GM19397 (cell line): ENCODE data around the gene CST6.
"Not testable (repeated sequence)": the region's sequence is repeated elsewhere in the genome, so short reads cannot be mapped to it uniquely, and the experiment has no call there.

Source experiments
- ATAC-seq: cut with Tn5 transposase; IDR thresholded peaks from one replicate; pipeline ENCODE4 v1.9.1; 2021; ENCODE audit warnings: mild to moderate bottlenecking, moderate library complexity; ENCODE audit not compliant: unreplicated experiment

CST6 gene

DNA sequence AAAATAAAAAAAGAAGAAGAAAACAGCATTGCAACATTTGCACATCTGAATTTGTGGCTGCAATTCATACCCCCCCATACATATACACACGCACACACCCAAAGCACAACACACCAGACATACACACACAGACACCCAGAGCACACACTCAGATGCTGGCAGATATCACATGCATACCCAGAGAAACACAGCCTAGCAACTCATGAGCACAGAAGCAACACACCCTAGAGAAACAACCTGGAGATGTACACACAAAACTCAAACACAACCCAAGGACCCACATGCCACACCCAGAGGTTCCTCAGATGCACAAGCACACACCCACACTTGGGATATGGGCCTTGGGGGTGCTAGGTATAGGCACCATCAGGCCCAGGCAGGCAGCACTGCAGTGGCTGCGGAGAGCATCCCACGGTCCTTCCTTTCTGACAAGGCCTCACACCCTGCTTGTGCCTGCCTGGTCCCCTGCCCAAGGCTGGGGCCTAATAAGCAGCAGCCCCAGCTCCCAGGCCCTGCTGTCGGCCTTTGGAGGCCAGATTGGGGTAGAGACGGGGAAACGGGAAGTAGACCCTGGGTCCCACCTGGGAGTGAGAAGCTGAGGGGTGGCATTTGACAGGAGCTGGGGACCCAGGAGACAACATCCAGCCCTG lies 3.1 kb downstream of the CST6 start:
- ATAC-seq = no peak

DNA sequence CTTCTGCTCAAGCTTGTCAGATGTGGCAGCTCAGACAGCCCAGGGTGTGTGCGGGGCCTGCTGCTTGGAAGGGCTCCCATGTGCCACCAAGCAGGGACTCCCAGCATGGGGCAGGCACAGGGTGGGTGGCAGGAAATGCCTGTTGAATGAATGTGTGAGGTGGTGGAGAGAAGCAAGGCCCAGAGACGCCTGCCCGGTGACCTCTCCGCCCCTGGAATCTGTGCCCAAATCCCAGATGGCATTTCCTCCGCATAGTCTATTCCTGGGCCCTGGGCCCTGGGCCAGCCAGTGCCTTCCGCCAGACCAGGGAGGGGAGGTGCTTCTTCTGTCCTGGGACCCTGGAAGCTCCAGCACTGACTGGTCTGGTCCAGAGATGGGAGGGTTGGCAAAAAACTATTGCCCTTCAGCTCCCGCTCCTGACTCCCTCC lies 3.7 kb downstream of the CST6 start:
- ATAC-seq = no peak

DNA sequence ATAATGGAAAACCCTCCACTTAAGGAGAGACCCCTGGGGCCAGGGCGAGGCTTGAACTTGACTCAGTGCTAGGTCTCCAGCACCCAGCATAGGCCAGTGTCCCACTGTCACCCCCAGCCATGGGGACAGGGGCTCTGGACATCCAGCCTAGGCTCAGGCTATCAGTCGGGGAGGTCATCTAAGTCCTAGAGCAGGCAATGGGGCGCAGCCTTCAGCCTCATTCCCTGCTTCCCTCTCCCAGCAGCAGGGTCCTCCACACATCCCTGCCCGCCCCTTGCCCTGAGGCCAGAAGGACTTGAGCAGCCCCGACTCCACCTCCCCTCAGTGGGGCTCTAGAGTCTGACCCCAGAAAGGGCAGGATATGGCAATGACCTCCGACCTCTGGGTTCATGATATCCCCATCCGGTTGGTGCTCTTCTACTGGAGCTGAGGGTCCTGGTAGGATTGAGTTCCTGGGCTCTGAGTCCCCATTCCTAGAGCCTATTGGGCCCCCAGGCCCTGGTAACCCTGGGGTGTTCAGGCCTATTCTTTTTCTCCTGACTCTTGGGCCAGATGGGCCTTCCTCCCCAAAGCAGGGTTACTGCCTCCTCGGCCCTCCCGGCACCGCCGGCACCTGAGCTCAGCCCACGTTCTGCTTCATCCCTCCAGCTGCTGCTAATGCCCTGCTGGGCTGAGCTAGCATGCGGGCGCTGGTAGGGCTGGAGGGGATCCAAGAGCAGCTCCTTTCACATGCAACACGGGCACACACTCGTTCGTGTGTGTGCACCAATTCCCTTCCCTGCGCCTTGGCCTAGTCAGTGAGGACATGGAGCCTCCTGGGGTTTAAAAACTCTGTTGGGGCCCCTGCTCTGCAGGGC lies 4.4 kb downstream of the CST6 start:
- no peak for ATAC-seq

DNA sequence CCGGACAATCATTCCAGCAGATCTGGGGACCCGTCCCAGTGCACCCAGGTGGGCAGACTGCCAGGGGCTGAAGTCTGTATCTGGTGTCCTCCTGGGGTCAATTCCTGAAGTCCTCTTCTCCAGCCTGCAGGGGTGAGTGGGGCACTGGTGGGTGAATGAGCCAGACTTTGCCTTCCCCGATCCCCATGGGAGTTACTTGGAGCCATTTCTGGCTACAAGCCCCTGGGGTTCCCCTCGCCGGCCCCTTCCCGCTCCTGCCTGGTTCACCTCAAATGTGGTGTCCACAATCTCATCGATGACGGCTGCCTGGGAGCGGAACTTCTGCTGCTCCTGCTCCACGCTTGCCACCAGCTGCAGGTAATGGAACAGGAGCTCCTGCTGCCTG lies 5.0 kb downstream of the CST6 start:
- ATAC-seq = no peak

DNA sequence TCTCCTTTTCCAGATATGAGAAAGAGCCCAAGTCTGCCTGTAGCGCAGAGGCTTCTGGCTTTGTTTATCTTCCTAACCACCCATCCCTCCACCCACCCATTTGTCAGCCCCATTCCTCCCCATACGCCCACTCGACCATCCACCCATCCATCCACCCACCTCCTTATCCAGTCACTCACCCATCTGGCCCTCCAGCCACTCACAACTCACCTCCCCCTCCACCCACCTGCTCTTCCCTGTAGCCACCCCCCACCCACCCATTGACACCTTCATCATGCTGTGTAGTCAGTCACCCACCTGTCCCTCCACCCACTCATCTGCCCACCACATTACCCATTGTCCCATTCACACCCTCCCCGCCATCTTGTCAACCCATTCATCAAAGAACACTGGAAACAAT lies 5.5 kb downstream of the CST6 start:
- no peak for ATAC-seq

DNA sequence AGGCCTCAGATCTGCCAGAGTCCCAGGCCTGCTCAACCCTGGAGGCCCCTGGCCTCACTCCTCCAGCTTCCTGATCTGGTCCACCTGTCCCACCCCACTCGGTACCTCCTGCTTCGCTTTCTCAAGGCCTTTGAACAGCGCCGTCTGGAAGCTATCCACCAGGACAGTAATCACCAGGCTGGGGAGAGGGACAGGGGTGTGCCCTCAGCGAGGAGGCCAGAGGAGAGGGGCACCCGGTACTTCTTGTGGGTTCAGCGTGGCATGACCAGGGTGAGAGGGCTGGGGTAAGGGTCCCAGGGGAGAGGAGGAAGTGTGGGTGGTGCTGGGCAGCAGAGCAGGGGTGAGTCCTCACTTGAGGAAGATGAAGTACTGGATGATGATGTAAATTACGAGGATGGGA lies 8.4 kb downstream of the CST6 start:
- ATAC-seq = no peak

DNA sequence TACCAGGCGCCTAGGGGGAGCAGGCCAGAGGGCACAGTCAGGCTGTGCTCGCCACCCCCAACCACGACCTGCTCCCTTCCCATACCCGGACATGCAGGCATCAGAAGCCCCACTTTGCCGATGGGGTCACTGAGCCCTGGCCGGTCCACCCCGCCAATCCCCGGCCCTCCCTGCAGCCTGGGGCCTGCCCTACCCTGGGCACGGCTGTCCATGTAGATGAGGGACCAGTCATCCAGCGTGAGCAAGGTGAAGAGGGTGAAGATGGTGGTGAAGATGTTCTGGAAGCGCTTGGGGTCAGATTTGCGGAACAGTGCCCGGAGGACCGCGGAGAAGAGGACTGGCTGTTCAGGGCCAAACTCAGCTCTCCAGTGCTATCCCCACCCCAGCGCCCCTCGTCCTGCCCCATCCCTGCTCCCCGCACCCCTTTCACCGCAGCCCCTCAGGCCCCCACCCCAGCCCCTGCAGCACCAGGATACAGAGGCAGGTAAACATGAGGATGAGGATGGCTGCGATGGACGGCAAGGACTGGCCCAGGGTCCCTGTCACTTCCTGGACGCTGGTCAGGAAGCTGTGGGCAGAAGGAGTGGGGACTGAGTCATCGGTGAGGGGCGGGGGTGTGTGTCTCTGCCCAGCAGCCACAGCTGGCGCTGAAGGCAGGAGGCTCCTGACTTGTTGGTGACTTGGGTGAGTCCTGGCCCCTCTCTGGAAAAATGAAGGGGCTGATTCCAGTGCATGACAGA lies 9.0 kb downstream of the CST6 start:
- no peak for ATAC-seq

DNA sequence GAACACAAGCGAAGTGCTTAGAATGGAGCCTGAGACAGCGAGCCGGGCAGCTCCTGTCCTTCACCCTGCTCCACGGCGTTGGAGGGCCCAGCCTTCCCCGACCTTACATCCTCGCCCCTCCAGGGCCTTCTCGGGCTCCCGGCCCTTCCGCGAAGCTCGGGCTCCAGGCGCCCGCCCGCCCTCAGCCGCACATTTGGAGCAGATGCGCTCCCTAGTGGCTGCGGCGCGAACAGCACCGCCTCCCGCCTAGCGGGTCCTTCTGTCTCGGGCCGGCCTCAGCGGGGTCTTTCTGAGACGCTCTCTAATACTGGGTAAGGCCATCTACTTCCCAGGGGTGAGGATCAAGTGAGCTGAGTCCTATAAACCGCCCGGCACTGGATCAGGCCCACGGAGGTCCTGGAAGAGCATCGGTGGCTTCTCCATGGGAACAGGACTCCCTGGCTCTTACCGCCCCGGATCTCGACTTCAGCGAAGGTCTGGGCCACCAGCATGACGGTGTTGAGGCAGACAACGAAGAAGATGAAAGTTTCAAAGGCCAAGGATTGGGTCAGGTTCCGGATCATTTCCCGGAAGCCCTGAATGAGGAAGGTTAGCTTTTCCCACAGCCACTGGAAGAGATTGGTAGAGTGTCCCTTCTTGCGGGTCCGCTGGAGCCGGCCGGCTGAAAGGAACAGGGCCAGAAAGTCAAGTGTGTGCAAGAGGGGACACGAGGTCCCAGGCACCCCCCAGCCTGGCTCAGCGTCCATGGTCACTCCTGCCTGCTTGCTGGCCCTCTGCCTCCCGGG lies 10.8 kb downstream of the CST6 start:
- ATAC-seq = no peak

DNA sequence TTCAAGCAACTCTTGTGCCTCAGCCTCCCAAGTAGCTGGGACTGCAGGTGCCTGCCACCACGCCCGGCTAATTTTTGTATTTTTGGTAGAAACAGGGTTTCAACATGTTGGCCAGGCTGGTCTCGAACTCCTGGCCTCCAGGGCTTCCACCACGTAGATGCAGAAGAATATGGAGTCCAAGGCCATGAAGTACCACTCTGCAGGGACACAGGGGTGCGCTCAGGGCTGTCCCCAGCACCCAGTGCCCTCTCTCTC lies 11.3 kb downstream of the CST6 start:
- not testable (repeated sequence) for ATAC-seq

DNA sequence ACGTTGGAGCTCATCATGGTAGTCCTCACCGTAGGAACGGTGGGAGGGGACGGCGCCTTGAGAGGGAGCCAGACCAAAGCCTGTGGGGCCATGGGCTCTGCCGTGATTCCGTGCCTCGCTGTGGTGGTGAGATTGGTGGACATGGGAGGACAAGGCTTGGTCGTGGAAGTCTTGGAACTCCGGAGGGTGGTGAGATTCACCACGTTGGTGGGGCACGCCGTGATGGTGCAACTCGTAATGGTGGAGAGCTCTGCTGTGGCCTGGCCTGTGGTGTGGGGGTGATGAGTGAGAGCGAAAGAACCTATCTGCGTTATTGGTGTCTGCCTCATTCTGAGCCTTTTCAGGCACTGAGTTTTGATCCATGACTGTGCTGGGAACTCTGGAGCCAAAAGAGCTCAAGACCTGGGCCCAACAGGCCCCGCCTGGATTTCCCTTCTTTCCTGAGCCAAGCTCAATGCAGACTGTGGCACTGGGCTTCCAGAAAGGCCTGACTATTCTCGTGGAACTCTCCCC lies 14.3 kb downstream of the CST6 start, which contains the start of gene CATSPER1:
Gene CATSPER1 (minus strand): TSS at position 463 of the 513 bp plus-strand sequence. CDS start 100 bp downstream, at position 363.
- no peak for ATAC-seq

DNA sequence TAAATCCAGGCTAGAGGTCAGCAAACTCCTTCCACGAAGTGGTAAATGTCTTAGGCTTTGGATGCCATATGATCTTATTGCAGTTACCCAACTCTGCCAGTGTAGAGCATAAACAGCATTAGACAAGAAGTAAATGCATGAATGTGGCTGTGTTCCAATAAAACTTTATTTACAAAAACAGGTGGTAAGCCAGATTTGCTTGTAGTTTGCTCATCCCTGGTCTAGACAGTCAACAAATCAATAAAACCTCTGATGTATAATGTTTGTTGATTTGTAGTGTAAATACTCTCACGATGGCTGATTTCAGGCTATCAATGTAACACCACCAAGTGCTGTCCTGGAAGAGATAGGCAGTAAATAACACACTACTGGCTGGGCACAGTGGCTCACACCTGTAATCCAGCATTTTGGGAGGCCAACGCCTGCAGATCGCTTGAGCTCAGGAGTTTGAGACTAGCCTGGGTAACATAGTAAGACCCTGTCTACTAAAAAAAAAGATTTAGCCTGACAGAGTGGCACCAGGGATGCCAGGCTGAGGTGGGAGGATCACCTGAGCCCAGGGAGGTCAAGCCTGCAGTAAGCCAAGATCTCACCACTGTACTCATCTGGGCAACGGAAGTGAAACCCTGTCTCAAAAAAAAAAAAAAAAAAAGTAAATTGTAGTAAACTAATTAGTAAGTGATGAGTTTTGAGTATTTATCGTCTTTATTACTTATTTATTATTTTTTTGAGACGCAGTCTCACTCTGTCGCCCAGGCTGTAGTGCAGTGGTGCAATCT lies 21.3 kb downstream of the CST6 start:
- ATAC-seq = no peak

DNA sequence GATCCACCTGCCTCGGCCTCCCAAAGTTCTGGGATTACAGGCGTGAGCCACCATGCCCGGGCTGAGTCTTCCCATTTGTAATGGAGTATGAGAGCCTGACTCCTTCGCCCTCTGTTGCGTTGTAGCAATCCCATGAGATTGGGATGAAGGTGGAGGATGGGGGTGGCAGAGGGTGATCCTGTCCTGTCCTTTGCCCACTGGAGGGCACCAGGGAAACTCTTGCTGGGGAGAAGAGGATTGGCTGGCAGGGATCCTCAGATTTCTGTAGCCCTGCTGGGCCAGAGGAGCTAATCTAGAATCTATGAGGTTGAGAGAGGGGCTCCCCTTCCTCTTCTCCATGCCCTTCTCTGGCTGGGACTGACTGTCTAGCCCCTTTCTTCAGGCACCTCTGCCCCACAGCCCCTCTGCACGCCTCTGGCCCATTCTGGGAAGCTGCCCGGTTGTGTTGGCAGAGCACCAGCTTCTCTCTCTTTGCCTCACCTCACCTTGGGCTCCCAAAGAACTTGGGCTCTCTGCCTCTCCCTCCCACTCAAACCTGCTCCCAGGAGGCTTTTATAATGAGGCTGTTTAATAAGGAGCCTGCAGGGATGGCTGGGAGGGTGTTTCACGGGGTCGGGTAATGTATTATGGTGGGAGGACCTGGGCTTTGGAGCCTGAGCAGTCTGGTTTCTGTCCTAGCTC lies 24.0 kb downstream of the CST6 start:
- ATAC-seq = no peak

DNA sequence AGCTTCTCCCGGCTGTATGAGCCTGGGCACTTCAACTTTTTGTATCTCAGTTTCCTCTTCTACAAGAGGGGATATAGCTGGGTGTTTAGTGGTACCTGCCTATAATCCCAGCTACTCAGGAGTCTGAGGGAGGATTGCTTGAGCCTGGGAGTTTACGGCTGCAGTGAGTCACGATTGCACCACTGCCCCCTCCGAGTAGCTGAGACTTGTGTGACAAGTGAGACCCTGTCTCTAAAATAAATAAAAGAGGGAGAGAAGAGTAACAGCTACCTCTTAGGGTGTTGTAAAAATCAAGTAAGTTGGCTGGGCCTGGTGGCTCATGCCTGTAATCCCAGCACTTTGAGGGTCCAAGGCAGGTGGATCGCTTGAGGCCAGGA lies 24.5 kb downstream of the CST6 start:
- no peak for ATAC-seq

DNA sequence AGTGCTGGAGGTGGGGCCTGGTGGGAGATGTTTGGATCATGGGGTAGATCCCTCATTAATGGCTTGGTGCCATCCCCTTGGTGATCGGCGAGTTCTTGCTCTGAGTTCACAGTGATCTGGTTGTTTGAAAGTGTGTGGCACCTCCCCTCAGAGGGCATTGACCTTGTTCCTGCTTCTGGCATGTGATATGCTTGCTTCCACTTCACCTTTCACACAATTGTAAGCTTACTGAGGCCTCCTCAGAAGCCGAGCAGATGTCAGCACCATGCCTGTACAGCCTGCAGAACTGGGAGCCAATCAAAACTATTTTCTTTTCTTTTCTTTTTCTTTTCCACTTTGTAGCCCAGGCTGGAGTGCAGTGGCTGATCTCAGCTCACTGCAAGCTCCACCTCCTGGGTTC lies 25.5 kb downstream of the CST6 start:
- no peak for ATAC-seq

DNA sequence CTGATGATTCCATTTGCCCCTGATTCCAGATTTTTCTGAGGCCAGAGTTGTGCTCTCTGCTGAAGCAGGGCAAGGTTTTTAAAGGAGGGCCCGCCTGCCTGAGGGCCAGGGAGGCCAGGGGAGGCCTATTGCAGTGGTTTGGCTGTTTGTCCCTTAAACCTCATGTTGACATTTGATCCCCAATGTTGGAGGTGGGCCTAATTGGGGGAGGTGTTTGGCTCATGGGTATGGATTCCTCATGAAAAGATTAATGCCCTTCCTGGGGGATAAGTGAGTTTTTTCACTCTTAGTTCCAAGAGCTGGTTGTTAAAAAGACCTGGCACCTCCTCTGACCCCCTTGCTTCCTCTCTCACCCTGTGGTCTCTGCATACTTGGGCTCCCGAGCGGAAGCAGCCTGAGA lies 28.0 kb downstream of the CST6 start:
- ATAC-seq = no peak

DNA sequence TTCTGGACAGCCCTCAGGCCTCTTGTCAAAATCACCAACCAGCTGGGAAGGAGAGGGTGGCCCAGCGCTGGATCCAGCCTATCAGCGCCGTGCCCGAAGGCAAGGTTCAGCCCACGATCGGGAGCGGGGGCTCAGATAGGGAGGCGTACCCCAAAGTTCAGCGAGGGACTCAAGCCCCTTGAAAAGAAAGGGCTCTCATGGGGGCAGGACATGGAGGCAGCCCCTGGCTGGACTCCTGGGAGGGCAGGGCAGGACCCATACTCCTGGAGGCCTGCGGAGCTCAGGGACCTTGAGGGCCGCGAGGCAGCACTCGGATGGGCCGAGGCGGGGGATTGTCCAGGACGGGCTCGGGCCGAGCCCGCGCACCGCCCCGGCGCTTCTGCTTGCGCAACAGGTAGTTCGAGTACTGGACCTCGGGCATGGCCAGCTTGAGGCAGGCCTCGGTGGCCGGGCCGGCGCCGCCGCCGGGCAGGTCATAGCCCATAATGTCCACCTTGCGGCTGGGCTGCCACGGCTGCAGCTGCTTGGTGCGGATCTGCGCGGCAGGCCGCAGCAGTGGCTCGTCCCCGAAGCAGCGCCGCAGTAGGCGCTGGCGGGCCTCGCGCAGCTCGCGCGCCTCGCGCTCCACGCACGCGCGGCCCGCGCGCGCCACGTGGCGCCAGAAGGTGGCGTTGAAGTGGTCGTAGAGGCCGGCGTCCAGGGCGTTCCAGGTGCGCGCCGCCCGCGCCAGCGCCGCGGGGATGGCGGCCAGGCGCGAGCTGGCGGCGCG lies 30.6 kb downstream of the CST6 start:
- ATAC-seq = no peak

DNA sequence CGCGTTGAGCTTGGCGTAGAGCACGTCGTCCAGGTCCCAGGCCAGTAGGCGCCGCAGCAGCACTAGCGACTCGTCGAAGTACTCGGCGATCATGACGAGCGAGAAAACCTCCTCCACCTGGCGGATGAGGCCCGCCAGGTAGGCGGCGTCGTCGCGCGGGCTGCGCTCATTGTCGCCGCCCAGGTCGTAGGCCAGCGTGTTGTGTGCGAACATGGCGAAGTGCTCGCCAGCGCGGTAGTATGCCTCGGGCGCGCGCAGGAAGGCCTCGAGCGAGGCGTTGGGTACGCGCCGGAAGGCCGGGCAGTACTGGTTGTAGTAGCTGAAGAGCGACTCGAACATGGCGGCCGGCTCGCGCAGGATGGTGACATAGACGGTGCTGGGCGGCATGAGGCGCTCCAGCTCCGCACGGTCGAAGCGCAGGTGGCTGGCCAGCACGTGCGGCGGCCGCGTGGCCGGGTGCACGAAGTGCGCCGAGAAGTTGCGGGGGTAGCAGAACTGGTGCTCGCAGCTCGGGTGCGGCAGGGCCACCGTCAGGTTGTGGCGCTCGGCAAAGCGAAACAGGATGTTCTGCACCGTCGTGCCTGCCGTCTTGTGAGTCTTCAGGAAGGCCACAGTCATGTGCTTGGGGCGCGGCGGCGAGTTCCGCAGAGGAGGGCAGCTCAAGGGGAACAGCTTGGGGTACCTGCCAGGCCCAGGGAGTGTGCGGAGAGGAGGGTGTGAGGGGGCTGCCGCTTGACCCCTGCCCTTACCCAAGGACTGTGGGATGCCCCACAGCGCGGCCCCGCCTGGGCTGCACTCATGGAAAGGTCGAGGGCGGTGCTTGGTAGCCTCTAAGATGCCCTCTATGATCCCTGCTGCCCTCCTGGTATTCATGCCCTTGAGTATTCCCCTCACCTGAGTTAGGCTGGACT lies 31.4 kb downstream of the CST6 start:
- no peak for ATAC-seq

DNA sequence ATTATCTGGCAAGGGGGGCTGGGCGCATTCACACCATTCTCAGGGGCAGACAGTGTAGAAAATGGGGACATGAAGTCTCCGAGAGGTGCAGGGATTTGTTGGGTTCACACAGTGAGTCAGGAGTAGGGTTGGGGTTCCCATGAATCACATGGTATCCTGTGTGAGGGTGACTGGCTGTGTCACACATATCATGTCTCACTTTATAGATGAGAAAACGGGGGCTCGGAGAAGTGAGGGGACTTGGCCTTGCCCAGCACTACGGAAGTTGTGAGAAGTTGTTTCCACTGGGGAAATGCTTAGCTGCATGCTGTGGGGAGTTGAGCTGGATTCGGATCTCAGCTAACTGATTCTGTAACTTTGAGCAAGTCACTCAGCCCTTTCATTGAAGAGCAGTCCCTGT lies 32.9 kb downstream of the CST6 start:
- ATAC-seq = no peak
